ENCODE data around the gene CLBA1.

Gene CLBA1

GRCh38 chr14:105015905-105016304 is 30.3 kb downstream of the CLBA1 start:
- H3K4me2 ChIP-seq (ENCODE audit: low read length, poor library complexity, severe bottlenecking) = no peak overlapping the region
- no peak overlapping the region for H2BK5ac ChIP-seq (ENCODE audit: low read depth, low read length, poor library complexity, severe bottlenecking)
- no peak overlapping the region for H4K91ac ChIP-seq (ENCODE audit: low read length)
- H2BK12ac ChIP-seq (ENCODE audit: low read length in 2 of 2) = no peak overlapping the region
- no peaks in the 10 kb centered on the region for H3K27me3 ChIP-seq (ENCODE audit: control insufficient read depth in 1 of 2, insufficient read depth in 1 of 2, low read length in 2 of 2)
- DNase-seq = no peak
- no peak overlapping the region for H3K9ac ChIP-seq (ENCODE audit: low read length)
- no peak overlapping the region for H3K18ac ChIP-seq (ENCODE audit: low read depth in 1 of 2, low read length in 2 of 2)
- WGBS = 69% methylated on average over 6 of the region's 6 CpGs
- H3K27ac ChIP-seq (ENCODE audit: low read length, poor library complexity, severe bottlenecking) = no peak overlapping the region
- H3K4me1 ChIP-seq (ENCODE audit: control insufficient read depth, insufficient read depth, low read depth, low read length) = peaks cover 43% of the 10 kb centered on the region
- H3K23ac ChIP-seq (ENCODE audit: low read length in 2 of 2) = no peak overlapping the region
- no peak overlapping the region for H3K14ac ChIP-seq (ENCODE audit: low read length in 2 of 2)
- H3K9me3 ChIP-seq (ENCODE audit: control insufficient read depth, low read length) = no peaks in the 10 kb centered on the region
- H2AFZ ChIP-seq (ENCODE audit: low read depth, low read length) = no peak overlapping the region
- no peaks in the 10 kb centered on the region for H3K79me1 ChIP-seq (replicated peaks; ENCODE audit: low read length, poor library complexity, severe bottlenecking)
- H3K36me3 ChIP-seq (ENCODE audit: control insufficient read depth in 1 of 2, insufficient read depth in 2 of 2, low read depth in 1 of 2, low read length in 2 of 2) = peaks cover 8 to 14% of the 10 kb centered on the region in 2 experiments
- H3K4ac ChIP-seq (ENCODE audit: low read depth in 1 of 2, low read length in 2 of 2) = no peak overlapping the region
- H2AK5ac ChIP-seq (ENCODE audit: low read length, severe bottlenecking) = no peak overlapping the region
- peak overlapping the region; percentile 42 for H2BK120ac ChIP-seq (ENCODE audit: low read depth, low read length)
- H3K4me3 ChIP-seq (ENCODE audit: insufficient read depth in 1 of 2, low read depth in 1 of 2, low read length in 2 of 2) = no peak overlapping the region
- peak overlapping the region; percentile 3 for H4K8ac ChIP-seq (ENCODE audit: low read length)
- no peak overlapping the region for H2BK15ac ChIP-seq (ENCODE audit: low read depth, poor library complexity, severe bottlenecking)

- no peak for DNase-seq
- Histone ChIP-seq H3K14ac (ENCODE audit: low read length in 2 of 2) (no peak overlapping the region), H2BK120ac (ENCODE audit: low read depth, low read length) (no peak overlapping the region), H3K79me1 (replicated peaks; ENCODE audit: low read length, poor library complexity, severe bottlenecking) (no peaks in the 10 kb centered on the region), H3K36me3 (ENCODE audit: control insufficient read depth in 1 of 2, insufficient read depth in 2 of 2, low read depth in 1 of 2, low read length in 2 of 2) (no peaks in the 10 kb centered on the region), H3K18ac (ENCODE audit: low read depth in 1 of 2, low read length in 2 of 2) (no peak overlapping the region), H2BK12ac (ENCODE audit: low read length in 2 of 2) (no peak overlapping the region), H3K4me2 (ENCODE audit: low read length, poor library complexity, severe bottlenecking) (no peak overlapping the region), H3K23ac (ENCODE audit: low read length in 2 of 2) (peak overlapping the region in 1 of 2 experiments; percentile 19), H3K27me3 (ENCODE audit: control insufficient read depth in 1 of 2, insufficient read depth in 1 of 2, low read length in 2 of 2) (no peaks in the 10 kb centered on the region), H3K9ac (ENCODE audit: low read length) (no peak overlapping the region), H3K9me3 (ENCODE audit: control insufficient read depth, low read length) (no peaks in the 10 kb centered on the region), H3K4ac (ENCODE audit: low read depth in 1 of 2, low read length in 2 of 2) (no peak overlapping the region), H3K27ac (ENCODE audit: low read length, poor library complexity, severe bottlenecking) (no peak overlapping the region), H2BK15ac (ENCODE audit: low read depth, poor library complexity, severe bottlenecking) (peak overlapping the region; percentile 83), H3K4me1 (ENCODE audit: control insufficient read depth, insufficient read depth, low read depth, low read length) (peaks cover 29% of the 10 kb centered on the region), H2AK5ac (ENCODE audit: low read length, severe bottlenecking) (peak overlapping the region; percentile 73), H3K4me3 (ENCODE audit: insufficient read depth in 1 of 2, low read depth in 1 of 2, low read length in 2 of 2) (no peak overlapping the region), H2BK5ac (ENCODE audit: low read depth, low read length, poor library complexity, severe bottlenecking) (no peak overlapping the region), H4K8ac (ENCODE audit: low read length) (no peak overlapping the region), H2AFZ (ENCODE audit: low read depth, low read length) (no peak overlapping the region), H4K91ac (ENCODE audit: low read length) (no peak overlapping the region)
- WGBS = 98% methylated on average over 4 of the region's 4 CpGs
Observed at GRCh38 chr14:105018414-105018813, 32.8 kb downstream of the CLBA1 start.

GRCh38 chr14:105019861-105020814 is 34.5 kb downstream of the CLBA1 start:
- Histone ChIP-seq H3K9ac (ENCODE audit: low read length) (peak overlapping the region; percentile 91), H2AFZ (ENCODE audit: low read depth, low read length) (peak overlapping the region; percentile 62), H3K4me3 (ENCODE audit: insufficient read depth in 1 of 2, low read depth in 1 of 2, low read length in 2 of 2) (peak overlapping the region; percentile 92 to 93), H3K27me3 (ENCODE audit: control insufficient read depth in 1 of 2, insufficient read depth in 1 of 2, low read length in 2 of 2) (no peaks in the 10 kb centered on the region), H4K91ac (ENCODE audit: low read length) (peak overlapping the region; percentile 43), H2BK12ac (ENCODE audit: low read length in 2 of 2) (peak overlapping the region in 1 of 2 experiments; percentile 59), H2BK120ac (ENCODE audit: low read depth, low read length) (peak overlapping the region; percentile 15), H3K4me1 (ENCODE audit: control insufficient read depth, insufficient read depth, low read depth, low read length) (peaks cover 25% of the 10 kb centered on the region), H2AK5ac (ENCODE audit: low read length, severe bottlenecking) (peak overlapping the region; percentile 59), H2BK5ac (ENCODE audit: low read depth, low read length, poor library complexity, severe bottlenecking) (peak overlapping the region; percentile 21), H3K23ac (ENCODE audit: low read length in 2 of 2) (peak overlapping the region in 1 of 2 experiments; percentile 91), H3K14ac (ENCODE audit: low read length in 2 of 2) (peak overlapping the region; percentile 76 to 96), H2BK15ac (ENCODE audit: low read depth, poor library complexity, severe bottlenecking) (peak overlapping the region; percentile 17), H3K18ac (ENCODE audit: low read depth in 1 of 2, low read length in 2 of 2) (peak overlapping the region; percentile 69 to 86), H3K4me2 (ENCODE audit: low read length, poor library complexity, severe bottlenecking) (peak overlapping the region; percentile 81), H3K9me3 (ENCODE audit: control insufficient read depth, low read length) (no peaks in the 10 kb centered on the region), H3K4ac (ENCODE audit: low read depth in 1 of 2, low read length in 2 of 2) (peak overlapping the region; percentile 65 to 87), H3K36me3 (ENCODE audit: control insufficient read depth in 1 of 2, insufficient read depth in 2 of 2, low read depth in 1 of 2, low read length in 2 of 2) (no peaks in the 10 kb centered on the region), H3K27ac (ENCODE audit: low read length, poor library complexity, severe bottlenecking) (peak overlapping the region; percentile 89), H3K79me1 (replicated peaks; ENCODE audit: low read length, poor library complexity, severe bottlenecking) (no peaks in the 10 kb centered on the region), H4K8ac (ENCODE audit: low read length) (peak overlapping the region; percentile 90)
- DNase-seq = peak; percentile 82
- 7% methylated on average over 56 of the region's 75 CpGs for WGBS
